AG09319 (cell line): ENCODE data around the gene PPM1B.

Experiments used
- DNase-seq: peaks from one replicate; pipeline ENCODE4 v3.0.0-alpha.2; 2010; ENCODE audit warnings: low read depth; ENCODE audit errors: extremely low read depth
- TF ChIP-seq, protein P1 (sequence below): IDR thresholded peaks from 2 replicates; pipeline ENCODE4 v1.5.1; 2011; ENCODE audit warnings: low read depth, mild to moderate bottlenecking, inconsistent platforms, low read length, moderate library complexity

Gene PPM1B

GRCh38 chr2:44211183-44211582, 42.5 kb downstream of the PPM1B start:
- TF ChIP-seq, protein P1, sequence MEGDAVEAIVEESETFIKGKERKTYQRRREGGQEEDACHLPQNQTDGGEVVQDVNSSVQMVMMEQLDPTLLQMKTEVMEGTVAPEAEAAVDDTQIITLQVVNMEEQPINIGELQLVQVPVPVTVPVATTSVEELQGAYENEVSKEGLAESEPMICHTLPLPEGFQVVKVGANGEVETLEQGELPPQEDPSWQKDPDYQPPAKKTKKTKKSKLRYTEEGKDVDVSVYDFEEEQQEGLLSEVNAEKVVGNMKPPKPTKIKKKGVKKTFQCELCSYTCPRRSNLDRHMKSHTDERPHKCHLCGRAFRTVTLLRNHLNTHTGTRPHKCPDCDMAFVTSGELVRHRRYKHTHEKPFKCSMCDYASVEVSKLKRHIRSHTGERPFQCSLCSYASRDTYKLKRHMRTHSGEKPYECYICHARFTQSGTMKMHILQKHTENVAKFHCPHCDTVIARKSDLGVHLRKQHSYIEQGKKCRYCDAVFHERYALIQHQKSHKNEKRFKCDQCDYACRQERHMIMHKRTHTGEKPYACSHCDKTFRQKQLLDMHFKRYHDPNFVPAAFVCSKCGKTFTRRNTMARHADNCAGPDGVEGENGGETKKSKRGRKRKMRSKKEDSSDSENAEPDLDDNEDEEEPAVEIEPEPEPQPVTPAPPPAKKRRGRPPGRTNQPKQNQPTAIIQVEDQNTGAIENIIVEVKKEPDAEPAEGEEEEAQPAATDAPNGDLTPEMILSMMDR = no peak
- DNase-seq = no peak

- TF ChIP-seq, protein P1 = no peak
- no peak for DNase-seq
Observed at GRCh38 chr2:44212302-44212701, 43.6 kb downstream of the PPM1B start.

DNA sequence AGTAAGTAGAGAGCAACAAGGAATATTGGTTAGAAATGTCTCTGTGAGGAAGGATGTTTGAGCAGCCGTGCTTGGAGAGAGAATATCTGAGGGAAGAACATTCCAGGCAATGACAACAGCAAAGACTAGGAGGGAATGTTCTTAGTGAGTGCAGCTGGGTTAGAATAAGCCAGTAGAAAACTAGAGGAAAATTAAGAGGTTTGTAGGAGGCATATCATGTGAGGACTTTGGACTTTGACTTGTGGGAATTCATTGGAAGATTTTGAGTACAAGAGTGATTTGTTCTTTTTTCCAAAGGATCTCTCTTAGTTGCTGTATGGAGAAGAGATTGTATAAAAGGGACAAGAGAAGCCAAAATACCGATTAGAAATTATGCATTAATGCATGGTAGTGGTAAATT, 47.2 kb downstream of the PPM1B start:
- DNase-seq = no peak
- TF ChIP-seq, protein P1 = no peak

DNA sequence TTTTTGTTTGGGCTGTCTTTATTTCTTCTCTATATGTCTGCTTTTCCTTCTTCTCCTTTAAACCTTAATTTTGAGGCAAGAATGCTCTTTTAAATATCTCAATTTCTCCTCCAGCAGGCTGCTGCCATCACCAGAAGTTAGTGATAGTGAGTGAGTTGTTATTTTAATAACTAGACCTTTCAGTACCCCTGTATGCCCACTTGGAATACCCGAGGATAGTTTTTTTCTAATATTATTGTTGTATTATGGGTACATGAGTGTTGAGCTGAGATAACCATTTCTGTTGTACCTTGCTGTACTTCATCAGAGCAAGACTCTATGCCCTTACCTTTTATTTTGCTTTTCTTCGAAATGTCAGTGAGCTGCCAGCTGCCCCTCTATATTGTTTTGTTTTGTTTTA, 50.1 kb downstream of the PPM1B start:
- TF ChIP-seq, protein P1 = no peak
- no peak for DNase-seq

DNA sequence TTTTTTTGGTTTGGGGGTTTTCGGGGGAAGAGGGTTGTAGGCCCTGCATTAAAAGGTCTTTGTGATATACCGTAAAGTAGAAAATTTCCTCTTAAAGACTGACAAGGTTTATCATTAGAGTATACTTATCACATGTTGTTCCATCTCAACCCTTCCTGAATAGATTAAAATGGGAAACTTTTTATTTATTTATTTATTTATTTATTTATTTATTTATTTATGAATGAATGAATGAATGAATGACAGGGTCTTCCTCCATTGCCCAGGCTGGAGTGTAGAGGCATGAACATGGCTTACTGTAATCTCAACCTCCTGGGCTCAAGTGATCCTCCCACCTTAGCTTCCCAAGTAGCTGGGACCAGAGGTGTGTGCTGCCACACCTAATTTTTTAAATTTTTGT, 58.1 kb downstream of the PPM1B start:
- TF ChIP-seq, protein P1 = no peak

GRCh38 chr2:44230378-44230777, 61.7 kb downstream of the PPM1B start:
- TF ChIP-seq, protein P1 = no peak
- DNase-seq = no peak

More for the DNA sequence above, 58.1 kb downstream of the PPM1B start:
- no peak for DNase-seq

DNA sequence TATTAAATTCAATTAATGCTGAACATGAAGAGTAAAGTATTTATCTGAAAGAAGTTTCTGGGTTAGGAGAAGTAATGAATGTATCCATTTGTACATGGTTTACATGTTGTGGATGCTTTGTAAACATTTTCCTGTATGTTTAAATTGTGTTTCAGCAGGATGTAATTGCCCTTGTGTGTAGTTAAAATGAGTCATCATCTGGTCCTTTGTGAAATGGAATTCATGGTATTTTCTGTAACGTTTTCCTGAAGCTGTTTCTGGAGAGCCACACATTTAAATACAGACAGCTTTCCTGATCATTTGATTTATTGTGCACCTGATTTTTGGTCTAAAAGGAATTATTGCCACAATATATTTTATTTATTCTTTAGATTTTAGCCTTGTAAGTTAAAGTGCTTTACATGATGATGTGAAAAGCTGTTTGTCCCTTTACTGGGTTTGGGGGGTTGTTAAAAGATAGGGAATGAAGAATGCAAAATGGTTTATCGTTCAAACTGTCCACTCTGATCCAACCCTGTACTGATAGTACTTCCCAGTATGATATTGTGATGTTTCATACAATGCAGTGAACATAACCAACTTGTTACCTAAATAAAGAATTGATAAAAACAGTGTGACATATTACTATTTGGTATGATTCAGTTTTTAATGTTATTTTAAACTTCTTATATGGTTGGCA, 64.9 kb downstream of the PPM1B start:
- TF ChIP-seq, protein P1 = no peak
- DNase-seq = no peak
